Hepatocyte (in vitro differentiated cells): ENCODE data around the gene FAT1.

Experiments
- EZH2 ChIP-seq: fragments of 200-600 bp; sonication (generic); IDR thresholded peaks from 2 replicates; pipeline ENCODE4 v1.6.1; 2016; ENCODE audit warnings: antibody characterized with exemption, mild to moderate bottlenecking, borderline replicate concordance
- EZH2phosphoT487 ChIP-seq: fragments of 200-600 bp; sonication (generic); IDR thresholded peaks from one replicate; pipeline ENCODE4 v1.6.1; 2018; ENCODE audit warnings: antibody characterized with exemption, mild to moderate bottlenecking, low read depth, moderate library complexity; ENCODE audit not compliant: unreplicated experiment, severe bottlenecking
- TF ChIP-seq, protein P1 (sequence below): fragments of 200-600 bp; sonication (generic); IDR thresholded peaks from 2 replicates; pipeline ENCODE4 v1.5.1; 2016; ENCODE audit warnings: antibody characterized with exemption, mild to moderate bottlenecking; ENCODE audit not compliant: poor library complexity

DNA sequence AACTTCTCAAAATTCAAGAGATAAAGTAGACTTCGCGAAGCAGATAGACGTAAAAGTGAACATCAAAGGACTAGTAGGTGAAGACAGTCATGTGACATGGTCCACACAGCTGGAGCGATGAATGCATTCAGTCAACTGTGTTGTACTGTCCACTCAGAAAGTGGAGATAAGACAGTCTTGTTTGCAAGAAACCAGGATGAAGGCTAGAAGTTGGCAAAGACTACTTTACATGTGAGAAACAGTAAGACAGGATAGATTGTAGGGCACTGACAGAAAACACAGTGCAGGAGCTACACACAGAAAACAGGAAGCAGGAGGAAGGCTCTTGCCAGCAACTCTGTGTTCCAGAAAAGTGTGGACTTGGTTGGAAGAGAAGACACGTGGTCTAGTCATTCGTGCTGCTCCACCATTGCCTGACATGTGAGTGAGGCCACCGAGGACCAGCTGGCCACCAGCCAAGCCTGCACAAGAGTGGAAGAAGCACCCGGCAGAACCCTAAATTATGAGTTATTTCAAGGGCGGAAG is 78.9 kb downstream of the FAT1 start:
- TF ChIP-seq EZH2phosphoT487 (no peak), EZH2 (no peak)
- TF ChIP-seq, protein P1, sequence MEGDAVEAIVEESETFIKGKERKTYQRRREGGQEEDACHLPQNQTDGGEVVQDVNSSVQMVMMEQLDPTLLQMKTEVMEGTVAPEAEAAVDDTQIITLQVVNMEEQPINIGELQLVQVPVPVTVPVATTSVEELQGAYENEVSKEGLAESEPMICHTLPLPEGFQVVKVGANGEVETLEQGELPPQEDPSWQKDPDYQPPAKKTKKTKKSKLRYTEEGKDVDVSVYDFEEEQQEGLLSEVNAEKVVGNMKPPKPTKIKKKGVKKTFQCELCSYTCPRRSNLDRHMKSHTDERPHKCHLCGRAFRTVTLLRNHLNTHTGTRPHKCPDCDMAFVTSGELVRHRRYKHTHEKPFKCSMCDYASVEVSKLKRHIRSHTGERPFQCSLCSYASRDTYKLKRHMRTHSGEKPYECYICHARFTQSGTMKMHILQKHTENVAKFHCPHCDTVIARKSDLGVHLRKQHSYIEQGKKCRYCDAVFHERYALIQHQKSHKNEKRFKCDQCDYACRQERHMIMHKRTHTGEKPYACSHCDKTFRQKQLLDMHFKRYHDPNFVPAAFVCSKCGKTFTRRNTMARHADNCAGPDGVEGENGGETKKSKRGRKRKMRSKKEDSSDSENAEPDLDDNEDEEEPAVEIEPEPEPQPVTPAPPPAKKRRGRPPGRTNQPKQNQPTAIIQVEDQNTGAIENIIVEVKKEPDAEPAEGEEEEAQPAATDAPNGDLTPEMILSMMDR = no peak
